ENCODE data around the gene EMC9.
"Not testable (repeated sequence)": the region's sequence is repeated elsewhere in the genome, so short reads cannot be mapped to it uniquely, and the experiment has no call there.

EMC9 gene

GRCh38 chr14:24108336-24108874, 33.0 kb downstream of the EMC9 start:
- no peak for DNase-seq (ENCODE audit: low read depth)

- DNase-seq (ENCODE audit: low read depth) = no peak
These were observed 34.6 kb downstream of the EMC9 start for GRCh38 chr14:24106672-24107271.

GRCh38 chr14:24105609-24106239, 35.7 kb downstream of the EMC9 start:
- DNase-seq (ENCODE audit: low read depth) = not testable (repeated sequence)

- no peak for DNase-seq (ENCODE audit: low read depth)
These were observed 37.9 kb downstream of the EMC9 start for GRCh38 chr14:24103451-24103850.

GRCh38 chr14:24102357-24103048, 38.9 kb downstream of the EMC9 start:
- DNase-seq (ENCODE audit: low read depth) = no peak

GRCh38 chr14:24100982-24101494, 40.4 kb downstream of the EMC9 start:
- DNase-seq (ENCODE audit: low read depth) = no peak

GRCh38 chr14:24100197-24100981, 41.0 kb downstream of the EMC9 start:
- DNase-seq (ENCODE audit: low read depth) = no peak

GRCh38 chr14:24098927-24099813, 42.2 kb downstream of the EMC9 start:
- no peak for DNase-seq (ENCODE audit: low read depth)

GRCh38 chr14:24098229-24098926, 43.0 kb downstream of the EMC9 start:
- no peak for DNase-seq (ENCODE audit: low read depth)

- DNase-seq (ENCODE audit: low read depth) = no peak
These were observed 44.7 kb downstream of the EMC9 start for GRCh38 chr14:24096545-24097181.

GRCh38 chr14:24095271-24096068, 45.9 kb downstream of the EMC9 start:
- peak; percentile 19 for DNase-seq (ENCODE audit: low read depth)

GRCh38 chr14:24094841-24095270, 46.5 kb downstream of the EMC9 start:
- no peak for DNase-seq (ENCODE audit: low read depth)

GRCh38 chr14:24093901-24094840, 47.2 kb downstream of the EMC9 start, which contains the start of gene PCK2:
Gene PCK2 (plus strand): TSS chr14:24094311. CDS start chr14:24094406, 95 bp downstream.
- peak; percentile 78 for DNase-seq (ENCODE audit: low read depth)

GRCh38 chr14:24093207-24093900, 48.0 kb downstream of the EMC9 start:
- no peak for DNase-seq (ENCODE audit: low read depth)

GRCh38 chr14:24092505-24093206, 48.7 kb downstream of the EMC9 start:
- DNase-seq (ENCODE audit: low read depth) = no peak

GRCh38 chr14:24092110-24092504, 49.3 kb downstream of the EMC9 start:
- no peak for DNase-seq (ENCODE audit: low read depth)

- DNase-seq (ENCODE audit: low read depth) = no peak
These were observed 51.5 kb downstream of the EMC9 start for GRCh38 chr14:24089890-24090289.
